ENCODE measurements around the gene KRTAP9-4. TPM values are rescaled to one million over a fixed set of nuclear protein-coding genes. Genes with fewer than 3 reads are reported as not detected.
"Not testable (repeated sequence)": the region's sequence is repeated elsewhere in the genome, so short reads cannot be mapped to it uniquely, and the experiment has no call there.

The KRTAP9-4 gene
- polyA plus RNA-seq (2011; rRNA removed) = not detected in 2 replicates
- polyA minus RNA-seq (2011; rRNA and poly(A)+ RNA removed) = not detected in 2 replicates

- H3K27me3 ChIP-seq (ENCODE audit: control insufficient read depth, insufficient read depth, low read length) = peaks cover 18% of the 10 kb centered on the region
- CTCF ChIA-PET = interaction anchor here (1.0 kb wide), 1 partner anchor 399 kb away, joined by 3 read pairs; no protein-coding TSS in a partner anchor
- H3K27ac ChIP-seq (ENCODE audit: low read depth, low read length); DNase-seq (ENCODE audit: low read depth, low spot score); H3K4me3 ChIP-seq (ENCODE audit: low read depth, low read length); POLR2A ChIA-PET; H3K9me3 ChIP-seq (ENCODE audit: control insufficient read depth, insufficient read depth, low read length): not testable (repeated sequence)
These were observed at the start of gene KRTAP9-4 for GRCh38 chr17:41249637-41250240. TSS of gene KRTAP9-4 (plus strand) at chr17:41249687. CDS start at chr17:41249721, 34 bp downstream.

GRCh38 chr17:41211845-41212466 lies 37.5 kb upstream of the KRTAP9-4 start:
- Histone ChIP-seq H3K9me3 (ENCODE audit: control insufficient read depth, insufficient read depth, low read length) (no peaks in the 10 kb centered on the region), H3K27me3 (ENCODE audit: control insufficient read depth, insufficient read depth, low read length) (peaks cover 4% of the 10 kb centered on the region), H3K27ac (ENCODE audit: low read depth, low read length) (no peak overlapping the region), H3K4me3 (ENCODE audit: low read depth, low read length) (no peak overlapping the region)
- peak; percentile 10 for DNase-seq (ENCODE audit: low read depth, low spot score)
- no peak for TF ChIP-seq CTCF (IDR thresholded peaks at IDR 0.05; ENCODE audit: low read depth, low read length)
- POLR2A ChIA-PET = no interaction called here
- CTCF ChIA-PET = no interaction called here

- no peak overlapping the region for H3K4me3 ChIP-seq (ENCODE audit: low read depth, low read length)
- DNase-seq (ENCODE audit: low read depth, low spot score) = no peak
- no peak for TF ChIP-seq CTCF (IDR thresholded peaks at IDR 0.05; ENCODE audit: low read depth, low read length)
- ChIA-PET CTCF (no interaction called here), POLR2A (no interaction called here)
- H3K9me3 ChIP-seq (ENCODE audit: control insufficient read depth, insufficient read depth, low read length) = no peaks in the 10 kb centered on the region
- H3K27me3 ChIP-seq (ENCODE audit: control insufficient read depth, insufficient read depth, low read length) = peaks cover 4% of the 10 kb centered on the region
- H3K27ac ChIP-seq (ENCODE audit: low read depth, low read length) = peak overlapping the region; percentile 21
These were observed 36.8 kb upstream of the KRTAP9-4 start for GRCh38 chr17:41212524-41213169.

DNA sequence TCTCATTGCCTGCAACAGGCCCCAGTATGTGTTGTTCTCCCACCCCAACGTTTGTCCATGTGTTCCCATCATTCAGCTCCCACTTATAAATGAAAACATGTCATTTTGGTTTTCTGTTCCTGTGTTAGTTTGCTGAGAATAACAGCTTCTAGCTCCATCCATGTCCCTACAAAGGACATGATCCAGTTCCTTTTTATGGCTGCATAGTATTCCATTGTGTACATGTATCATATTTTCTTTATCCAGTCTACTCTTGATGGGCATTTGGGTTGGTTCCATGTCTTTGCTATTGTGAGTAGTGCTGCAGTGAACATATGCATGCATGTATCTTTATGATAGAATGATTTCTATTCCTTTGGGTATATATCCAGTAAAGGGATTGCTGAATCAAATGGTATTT lies 33.8 kb upstream of the KRTAP9-4 start:
- no peak for DNase-seq (ENCODE audit: low read depth, low spot score)
- CTCF ChIA-PET = no interaction called here

DNA sequence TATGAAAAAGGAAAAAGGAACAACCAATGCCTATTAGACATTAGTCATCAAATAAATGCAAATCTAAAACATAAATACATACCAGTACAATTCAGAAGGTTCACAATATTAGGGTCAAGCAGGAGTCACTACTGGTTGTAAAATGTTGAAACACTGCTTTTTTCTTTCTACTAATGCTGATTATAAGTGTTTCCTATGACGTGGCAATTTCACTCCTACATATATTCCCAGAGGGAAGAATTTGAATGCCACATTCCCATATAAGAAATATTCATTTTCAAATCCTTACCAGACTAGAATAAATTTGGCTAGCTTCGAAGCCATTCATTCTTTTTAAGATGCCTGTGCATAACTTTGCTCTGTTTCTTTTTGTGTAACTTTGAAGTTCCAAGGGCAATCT lies 25.7 kb upstream of the KRTAP9-4 start:
- Histone ChIP-seq H3K27ac (ENCODE audit: low read depth, low read length) (no peak overlapping the region), H3K27me3 (ENCODE audit: control insufficient read depth, insufficient read depth, low read length) (no peaks in the 10 kb centered on the region)
- POLR2A ChIA-PET = no interaction called here

More for the DNA sequence above, 33.8 kb upstream of the KRTAP9-4 start:
- no peak for TF ChIP-seq CTCF (IDR thresholded peaks at IDR 0.05; ENCODE audit: low read depth, low read length)
- no peak overlapping the region for H3K27ac ChIP-seq (ENCODE audit: low read depth, low read length)
- no peaks in the 10 kb centered on the region for H3K27me3 ChIP-seq (ENCODE audit: control insufficient read depth, insufficient read depth, low read length)
- H3K4me3 ChIP-seq (ENCODE audit: low read depth, low read length) = no peak overlapping the region
- no peaks in the 10 kb centered on the region for H3K9me3 ChIP-seq (ENCODE audit: control insufficient read depth, insufficient read depth, low read length)
- POLR2A ChIA-PET = no interaction called here

More for the DNA sequence above, 25.7 kb upstream of the KRTAP9-4 start:
- no peaks in the 10 kb centered on the region for H3K9me3 ChIP-seq (ENCODE audit: control insufficient read depth, insufficient read depth, low read length)
- no peak overlapping the region for H3K4me3 ChIP-seq (ENCODE audit: low read depth, low read length)
- CTCF ChIA-PET = no interaction called here
- no peak for DNase-seq (ENCODE audit: low read depth, low spot score)
- TF ChIP-seq CTCF (IDR thresholded peaks at IDR 0.05; ENCODE audit: low read depth, low read length) = no peak

Data from AG04450 (cell line).